NCI-H748 treated with DMSO at 0.1 percent for 48 hours (cell line): ENCODE measurements around the gene ASIP.

Experiments
- DNase-seq: peaks from one replicate; lab custom pipeline; 2025; lab: John Stamatoyannopoulos, UW

ASIP gene

DNA sequence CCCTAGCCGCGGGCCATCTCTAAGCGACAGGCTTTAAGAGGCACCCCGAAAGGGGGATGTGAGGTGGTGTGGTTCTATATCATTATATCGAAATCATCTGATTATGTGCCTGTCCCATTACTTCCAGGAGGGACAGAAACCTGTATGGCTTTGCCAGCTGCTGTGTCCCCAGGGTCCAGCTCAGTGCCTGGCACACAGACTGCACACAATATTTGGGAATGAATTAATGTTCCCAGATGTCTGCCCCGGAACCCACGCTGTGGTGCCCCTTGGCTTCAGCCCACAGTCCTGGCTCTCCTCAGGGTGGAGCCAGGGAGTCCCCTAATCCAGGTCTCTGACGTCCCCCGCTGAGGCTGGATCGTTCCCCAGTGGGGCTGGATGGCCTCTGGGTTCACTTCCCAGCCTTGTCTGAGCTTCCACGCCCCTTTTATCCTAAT lies 70.8 kb downstream of the ASIP start:
- no peak for DNase-seq

DNA sequence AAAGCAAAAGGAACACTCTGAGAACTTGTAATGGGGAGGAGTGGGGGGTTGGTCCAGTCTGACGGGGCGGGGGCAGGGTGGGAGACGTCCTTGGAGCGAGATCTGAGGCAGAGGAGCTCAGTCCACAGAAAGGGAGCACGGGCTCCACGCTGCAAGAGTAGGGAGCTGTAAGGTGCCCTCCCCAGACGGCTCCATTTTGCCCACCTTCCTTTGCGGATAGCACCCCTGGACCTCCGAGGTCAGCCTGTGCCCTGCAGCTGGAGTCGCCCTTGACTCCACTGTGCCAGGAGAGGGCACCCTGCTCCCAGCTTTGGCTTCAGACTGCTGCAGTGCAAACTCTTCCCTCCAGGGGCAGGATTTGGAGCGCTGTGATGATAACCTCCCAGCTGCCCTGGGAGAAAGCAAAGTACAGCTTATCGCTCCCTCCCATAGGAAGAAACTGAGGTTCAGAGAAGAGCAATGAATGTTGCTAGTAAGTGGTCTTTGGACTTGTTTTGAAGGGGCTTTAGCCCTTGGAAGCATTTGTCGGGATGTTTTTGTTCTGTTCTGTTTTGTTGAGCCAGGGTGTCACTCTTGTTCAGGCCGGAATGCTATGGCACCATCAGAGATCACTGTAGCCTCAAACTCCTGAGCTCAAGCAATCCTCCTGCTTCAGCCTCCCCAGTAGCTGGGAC lies 71.5 kb downstream of the ASIP start:
- peak; percentile 68 for DNase-seq

DNA sequence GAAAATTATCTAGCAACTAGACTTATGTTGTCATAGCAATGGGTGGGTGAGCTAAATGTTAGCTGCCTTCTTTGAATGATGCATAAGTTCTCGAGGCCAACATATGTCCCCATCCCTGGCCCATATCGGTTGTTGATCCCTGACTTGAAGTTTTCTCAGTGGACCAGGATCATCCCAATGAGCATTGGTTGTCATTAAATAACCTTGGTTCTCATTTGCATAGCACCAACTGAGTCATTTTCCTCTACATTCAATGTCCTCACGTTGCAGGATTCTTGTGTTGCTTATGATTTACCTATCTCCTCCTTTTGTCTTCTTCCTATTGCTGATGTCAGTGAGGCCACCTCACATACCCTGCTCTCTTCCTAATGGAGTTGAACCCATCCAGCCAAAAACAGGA lies 74.0 kb downstream of the ASIP start:
- no peak for DNase-seq

DNA sequence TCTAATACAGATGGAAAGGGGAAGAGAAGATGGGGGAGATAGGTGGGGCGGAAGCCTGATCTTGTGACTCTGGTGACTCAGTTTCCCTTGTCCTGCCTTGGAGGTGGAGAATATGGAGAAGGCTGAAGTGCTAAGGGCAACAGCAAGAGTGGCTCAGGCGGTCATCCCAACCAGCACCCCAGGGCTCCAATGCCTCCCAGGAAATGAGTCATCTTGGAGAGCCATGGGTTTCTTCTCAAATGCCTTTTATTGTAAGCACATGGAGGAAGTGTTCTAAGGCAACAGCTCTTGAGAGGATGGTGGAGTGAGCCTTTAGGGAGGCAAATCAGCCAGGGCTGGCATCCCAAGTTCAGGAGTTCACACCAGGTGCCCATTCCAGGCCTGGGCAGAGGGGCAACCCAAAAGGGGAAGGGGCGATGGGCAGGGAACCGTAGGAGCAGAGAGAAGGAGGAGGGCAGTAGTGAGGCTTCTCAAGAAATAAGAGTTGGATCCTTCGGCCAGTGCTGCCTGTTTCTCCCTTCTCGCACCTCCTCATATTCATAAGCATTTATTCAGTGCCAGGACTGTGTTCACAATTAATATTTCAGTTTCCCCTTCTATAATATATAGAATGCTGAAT lies 75.1 kb downstream of the ASIP start:
- no peak for DNase-seq
